Measurements from ENCODE around the gene CCL8.

GRCh38 chr17:34367486-34368195 lies 48.4 kb downstream of the CCL8 start:
- TF ChIP-seq, protein P1, sequence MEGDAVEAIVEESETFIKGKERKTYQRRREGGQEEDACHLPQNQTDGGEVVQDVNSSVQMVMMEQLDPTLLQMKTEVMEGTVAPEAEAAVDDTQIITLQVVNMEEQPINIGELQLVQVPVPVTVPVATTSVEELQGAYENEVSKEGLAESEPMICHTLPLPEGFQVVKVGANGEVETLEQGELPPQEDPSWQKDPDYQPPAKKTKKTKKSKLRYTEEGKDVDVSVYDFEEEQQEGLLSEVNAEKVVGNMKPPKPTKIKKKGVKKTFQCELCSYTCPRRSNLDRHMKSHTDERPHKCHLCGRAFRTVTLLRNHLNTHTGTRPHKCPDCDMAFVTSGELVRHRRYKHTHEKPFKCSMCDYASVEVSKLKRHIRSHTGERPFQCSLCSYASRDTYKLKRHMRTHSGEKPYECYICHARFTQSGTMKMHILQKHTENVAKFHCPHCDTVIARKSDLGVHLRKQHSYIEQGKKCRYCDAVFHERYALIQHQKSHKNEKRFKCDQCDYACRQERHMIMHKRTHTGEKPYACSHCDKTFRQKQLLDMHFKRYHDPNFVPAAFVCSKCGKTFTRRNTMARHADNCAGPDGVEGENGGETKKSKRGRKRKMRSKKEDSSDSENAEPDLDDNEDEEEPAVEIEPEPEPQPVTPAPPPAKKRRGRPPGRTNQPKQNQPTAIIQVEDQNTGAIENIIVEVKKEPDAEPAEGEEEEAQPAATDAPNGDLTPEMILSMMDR (IDR thresholded peaks at IDR 0.05; ENCODE audit: low read depth, low read length, poor library complexity, severe bottlenecking), result no peak
- no peak for TF ChIP-seq EZH2phosphoT487 (IDR thresholded peaks at IDR 0.05; ENCODE audit: borderline replicate concordance, low read length)
